Sigmoid colon (tissue), 7 donors: ENCODE results near the gene TDRD9. TPM values are rescaled to one million over a fixed set of nuclear protein-coding genes. Genes with fewer than 3 reads are reported as not detected.

Experiments used
- DNase-seq: peaks from one replicate; pipeline ENCODE4 v3.0.0-alpha.2; 2019
- H3K27ac ChIP-seq, 4 donors: fragments of 200-600 bp; sonication (generic); one replicate each; pipeline ENCODE4 v1.5.1; 2016 to 2019; ENCODE audit warnings: mild to moderate bottlenecking in 1 of 4
- H3K27me3 ChIP-seq, 3 donors: fragments of 200-600 bp; sonication (generic); one replicate each; pipeline ENCODE4 v1.5.1; 2019; ENCODE audit warnings: mild to moderate bottlenecking in 1 of 3
- H3K36me3 ChIP-seq, 4 donors: fragments of 200-600 bp; sonication (generic); one replicate each; pipeline ENCODE4 v1.5.1; 2016 to 2019
- H3K4me1 ChIP-seq, 4 donors: fragments of 200-600 bp; sonication (generic); one replicate each; pipeline ENCODE4 v1.5.1; 2017 to 2019
- H3K4me3 ChIP-seq, 4 donors: fragments of 200-600 bp; sonication (generic); one replicate each; pipeline ENCODE4 v1.5.1; 2017 to 2019; ENCODE audit warnings: mild to moderate bottlenecking in 2 of 4, moderate library complexity in 1 of 4
- H3K9me3 ChIP-seq, 4 donors: fragments of 200-600 bp in 3 of 4; sonication (generic) in 3 of 4; one replicate each; pipeline versions ENCODE4 v1.5.1 to v1.6.1; 2013 to 2019
- EP300 ChIP-seq, 4 donors: sonication (generic); formaldehyde crosslinking; IDR thresholded peaks; one replicate each; pipeline ENCODE4 v1.6.1; 2017; ENCODE audit warnings: antibody characterized with exemption in 4 of 4
- POLR2A ChIP-seq, 2 donors: fragments of 450-650 bp; IDR thresholded peaks; one replicate each; pipeline ENCODE4 v1.6.1; 2016; ENCODE audit warnings: antibody characterized with exemption in 2 of 2, mild to moderate bottlenecking in 2 of 2, moderate library complexity in 2 of 2
- POLR2AphosphoS5 ChIP-seq, 4 donors: sonication (generic); formaldehyde crosslinking; IDR thresholded peaks; one replicate each; pipeline ENCODE4 v1.6.1; 2017; ENCODE audit warnings: antibody characterized with exemption in 4 of 4
- WGBS, 2 donors: extraction: QIAGEN DNeasy Blood & Tissue Kit; methylation state at CpG; one replicate each; pipeline ENCODE4 v1.1.7; 2013; 5-methylcytosine and 5-hydroxymethylcytosine counted together
- intact Hi-C: fragments of 100-400 bp; cut with DNase I; formaldehyde crosslinking; loops from one replicate; pipeline ENCODE4 v1.15.1; 2023
- polyA plus RNA-seq, 3 donors: library from polyadenylated mRNA; stranded (reverse); fragments of 200-250 nt; gene quantifications; one replicate each; pipeline ENCODE4 v1.2.3, GENCODE V29; 2013
- total RNA-seq, 4 donors: library from RNA; depleted of rRNA; stranded (reverse); fragments of >200 nt; gene quantifications; one replicate each; pipeline ENCODE4 v1.1.0, GENCODE V29; 2016
- TF ChIP-seq, protein P1 (sequence below), 4 experiments: fragments of 450-650 bp in 3 of 4; fragments of 200-600 bp in 1 of 4; IDR thresholded peaks; one replicate each; pipeline ENCODE4 v1.5.1; 2016 to 2019; ENCODE audit warnings: antibody characterized with exemption in 4 of 4, mild to moderate bottlenecking in 3 of 4, moderate library complexity in 2 of 4
- donor health status: healthy with polysubstance abuse.
- donor health status: Bipolar disorder and iron deficiency.
- donor health status: healthy.

Gene TDRD9
- total and polyA plus RNA-seq, 7 donors: 0.58 to 4.6 (median 1.2) TPM

DNA sequence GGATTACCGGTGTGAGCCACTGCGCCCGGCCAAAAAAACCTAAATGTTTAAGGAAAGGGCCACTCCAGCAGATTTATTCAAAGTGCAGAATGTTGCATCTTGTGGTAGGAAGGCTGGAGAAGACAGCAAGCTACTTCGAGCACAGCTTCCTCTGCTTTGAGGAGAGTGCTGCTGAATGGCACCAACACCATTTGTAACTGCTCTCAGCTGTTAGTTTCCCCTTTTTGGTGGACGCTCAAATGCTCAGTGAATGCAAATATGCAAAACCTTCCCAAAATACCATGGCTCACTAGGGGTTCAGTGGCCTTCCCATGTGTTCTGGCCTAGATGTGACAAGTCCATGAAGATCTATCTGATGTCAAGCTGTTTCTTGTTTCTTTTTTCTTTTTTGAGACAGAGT, 2.9 kb upstream of the TDRD9 start:
- Histone ChIP-seq H3K27me3 (peaks cover 0 to 22% (median 4%) of the 10 kb centered on the region in 3 donors), H3K4me1 (peaks cover 0 to 8% (median 5%) of the 10 kb centered on the region in 4 donors), H3K4me3 (no peak overlapping the region), H3K9me3 (no peaks in the 10 kb centered on the region), H3K27ac (no peak overlapping the region), H3K36me3 (no peaks in the 10 kb centered on the region)
- 74 to 89% methylated on average over 5 of the region's 5 CpGs for WGBS, 2 donors
- intact Hi-C loops: no loop called here
- TF ChIP-seq POLR2AphosphoS5 (IDR thresholded peaks at IDR 0.05) (no peak), POLR2A (IDR thresholded peaks at IDR 0.05) (no peak), EP300 (IDR thresholded peaks at IDR 0.05) (no peak)
- TF ChIP-seq, protein P1, sequence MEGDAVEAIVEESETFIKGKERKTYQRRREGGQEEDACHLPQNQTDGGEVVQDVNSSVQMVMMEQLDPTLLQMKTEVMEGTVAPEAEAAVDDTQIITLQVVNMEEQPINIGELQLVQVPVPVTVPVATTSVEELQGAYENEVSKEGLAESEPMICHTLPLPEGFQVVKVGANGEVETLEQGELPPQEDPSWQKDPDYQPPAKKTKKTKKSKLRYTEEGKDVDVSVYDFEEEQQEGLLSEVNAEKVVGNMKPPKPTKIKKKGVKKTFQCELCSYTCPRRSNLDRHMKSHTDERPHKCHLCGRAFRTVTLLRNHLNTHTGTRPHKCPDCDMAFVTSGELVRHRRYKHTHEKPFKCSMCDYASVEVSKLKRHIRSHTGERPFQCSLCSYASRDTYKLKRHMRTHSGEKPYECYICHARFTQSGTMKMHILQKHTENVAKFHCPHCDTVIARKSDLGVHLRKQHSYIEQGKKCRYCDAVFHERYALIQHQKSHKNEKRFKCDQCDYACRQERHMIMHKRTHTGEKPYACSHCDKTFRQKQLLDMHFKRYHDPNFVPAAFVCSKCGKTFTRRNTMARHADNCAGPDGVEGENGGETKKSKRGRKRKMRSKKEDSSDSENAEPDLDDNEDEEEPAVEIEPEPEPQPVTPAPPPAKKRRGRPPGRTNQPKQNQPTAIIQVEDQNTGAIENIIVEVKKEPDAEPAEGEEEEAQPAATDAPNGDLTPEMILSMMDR (IDR thresholded peaks at IDR 0.05): no peak
- DNase-seq: no peak

DNA sequence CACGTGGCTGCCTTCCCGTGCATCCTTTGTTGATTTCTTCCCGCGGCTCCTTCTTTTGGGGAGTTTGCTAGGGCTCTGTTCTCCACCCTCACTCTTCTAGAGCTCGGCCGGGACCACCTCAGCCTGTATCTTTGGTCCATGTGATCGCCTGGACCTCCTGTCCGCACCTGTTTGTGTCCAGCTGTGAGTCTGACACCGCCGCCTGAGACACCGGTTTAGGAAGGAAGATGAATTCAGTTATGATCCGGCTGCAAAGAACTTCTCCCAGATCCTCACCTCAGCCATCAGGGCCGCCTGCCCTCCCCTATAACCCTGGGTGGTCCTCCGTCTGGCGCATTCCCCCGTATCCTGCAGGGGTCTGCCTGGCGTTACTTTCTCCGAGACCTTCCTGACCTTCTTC, 690 bp upstream of the TDRD9 start:
- intact Hi-C loops: no loop called here
- H3K36me3 ChIP-seq: no peaks in the 10 kb centered on the region
- TF ChIP-seq POLR2AphosphoS5 (IDR thresholded peaks at IDR 0.05) (no peak), EP300 (IDR thresholded peaks at IDR 0.05) (no peak), POLR2A (IDR thresholded peaks at IDR 0.05) (no peak)
- TF ChIP-seq, protein P1 (IDR thresholded peaks at IDR 0.05): no peak

DNA sequence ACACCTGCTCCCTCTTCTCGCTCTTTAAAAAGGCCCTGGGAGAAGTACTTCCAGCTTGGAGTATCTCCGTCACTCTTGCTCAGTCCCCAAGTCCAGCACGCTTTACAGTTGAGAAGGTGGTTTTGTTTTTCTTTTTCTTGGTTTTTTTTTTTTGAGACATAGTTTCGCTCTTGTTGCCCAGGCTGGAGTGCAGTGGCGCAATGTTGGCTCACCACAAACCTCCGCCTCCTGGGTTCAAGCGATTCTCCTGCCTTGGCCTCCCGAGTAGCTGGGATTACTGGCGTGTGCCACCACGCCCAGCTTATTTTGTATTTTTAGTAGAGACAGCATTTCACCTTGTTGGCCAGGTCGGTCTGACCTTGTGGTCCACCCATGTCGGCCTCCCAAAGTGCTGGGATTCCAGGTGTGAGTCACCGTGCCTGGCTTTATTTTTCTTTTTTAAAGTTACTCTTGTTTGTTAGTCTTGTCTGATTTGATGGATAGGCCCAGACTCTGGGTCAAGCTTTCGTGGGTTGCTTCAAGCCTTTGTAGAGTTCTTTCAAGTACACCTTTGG, 1.9 kb downstream of the TDRD9 start:
- intact Hi-C loops: no loop called here
- DNase-seq: no peak
- H3K4me3 ChIP-seq: no peak overlapping the region
- H3K9me3 ChIP-seq: no peaks in the 10 kb centered on the region
- no peak overlapping the region for H3K27ac ChIP-seq
- H3K36me3 ChIP-seq: no peaks in the 10 kb centered on the region
- no peaks in the 10 kb centered on the region for H3K4me1 ChIP-seq
- no peak for TF ChIP-seq POLR2A (IDR thresholded peaks at IDR 0.05)
- no peak for TF ChIP-seq EP300 (IDR thresholded peaks at IDR 0.05)
- TF ChIP-seq, protein P1 (IDR thresholded peaks at IDR 0.05): no peak
- no peak for TF ChIP-seq POLR2AphosphoS5 (IDR thresholded peaks at IDR 0.05)
- peaks cover 0 to 5% (median 4%) of the 10 kb centered on the region in 3 donors for H3K27me3 ChIP-seq
- WGBS, 2 donors: 86 to 87% methylated on average over 14 of the region's 14 CpGs

More for the DNA sequence above, 690 bp upstream of the TDRD9 start:
- H3K9me3 ChIP-seq: no peaks in the 10 kb centered on the region
- no peak overlapping the region for H3K4me3 ChIP-seq
- WGBS, 2 donors: 90 to 93% methylated on average over 18 of the region's 18 CpGs
- no peaks in the 10 kb centered on the region for H3K4me1 ChIP-seq
- no peak for DNase-seq
- H3K27me3 ChIP-seq: peaks cover 0 to 13% (median 4%) of the 10 kb centered on the region in 3 donors
- H3K27ac ChIP-seq: no peak overlapping the region

DNA sequence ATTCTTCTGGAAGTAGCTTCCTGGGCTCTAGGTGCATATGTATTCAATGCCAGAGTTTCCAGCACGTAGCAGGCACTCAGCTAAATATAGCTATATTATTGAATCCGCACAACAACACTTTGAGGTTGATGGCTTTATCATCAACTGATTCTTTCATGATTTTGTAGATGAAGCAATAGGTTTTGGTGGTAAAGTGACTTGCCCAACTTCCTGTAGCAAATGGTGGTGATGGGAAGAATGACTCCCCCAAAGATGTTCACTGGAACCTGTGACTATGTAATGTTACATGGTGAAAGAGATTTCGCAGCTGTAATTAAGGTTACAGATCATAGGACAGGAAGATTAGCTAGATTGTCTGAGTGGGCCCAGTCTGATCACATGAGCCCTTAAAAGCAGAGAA, 3.2 kb downstream of the TDRD9 start:
- TF ChIP-seq, protein P1 (IDR thresholded peaks at IDR 0.05): no peak
- TF ChIP-seq POLR2AphosphoS5 (IDR thresholded peaks at IDR 0.05) (no peak), POLR2A (IDR thresholded peaks at IDR 0.05) (no peak), EP300 (IDR thresholded peaks at IDR 0.05) (no peak)
- H3K27ac ChIP-seq: no peak overlapping the region
- peaks cover 0 to 5% (median 4%) of the 10 kb centered on the region in 3 donors for H3K27me3 ChIP-seq
- intact Hi-C loops: no loop called here
- no peak overlapping the region for H3K4me3 ChIP-seq
- 82 to 84% methylated on average over 3 of the region's 3 CpGs for WGBS, 2 donors
- DNase-seq: no peak
- H3K9me3 ChIP-seq: no peaks in the 10 kb centered on the region
- H3K4me1 ChIP-seq: no peaks in the 10 kb centered on the region
- no peaks in the 10 kb centered on the region for H3K36me3 ChIP-seq
